Heart left ventricle (tissue), 16 donors: ENCODE measurements around the gene HSPA4L. TPM values are rescaled to one million over a fixed set of nuclear protein-coding genes. Genes with fewer than 3 reads are reported as not detected.

Source experiments
- ATAC-seq, 4 donors: fragments of 200-7000 bp; cut with Tn5 transposase; one replicate each; pipeline ENCODE4 v1.9.1; 2020 to 2022; ENCODE audit warnings: moderate library complexity in 4 of 4, mild to moderate bottlenecking in 3 of 4, moderate number of reproducible peaks in 1 of 4
- DNase-seq, 5 donors: peaks; one replicate each; pipeline ENCODE4 v3.0.0-alpha.2; 2020
- H3K27ac ChIP-seq, 12 donors: fragments of 200-600 bp; sonication (generic) in 4 of 12; one replicate each; pipeline versions ENCODE4 v1.5.0 to v1.8.0; 2016 to 2022; ENCODE audit warnings: mild to moderate bottlenecking in 2 of 12
- H3K27me3 ChIP-seq, 9 donors: fragments of 200-600 bp; sonication (generic) in 2 of 9; one replicate each; pipeline versions ENCODE4 v1.5.1 to v1.8.0; 2016 to 2022; ENCODE audit warnings: mild to moderate bottlenecking in 3 of 9
- H3K36me3 ChIP-seq, 9 donors: fragments of 200-600 bp; sonication (generic) in 2 of 9; one replicate each; pipeline versions ENCODE4 v1.5.0 to v1.8.0; 2018 to 2022; ENCODE audit warnings: mild to moderate bottlenecking in 2 of 9
- H3K4me1 ChIP-seq, 12 donors: fragments of 200-600 bp; sonication (generic) in 4 of 12; one replicate each; pipeline versions ENCODE4 v1.5.0 to v1.8.0; 2016 to 2022; ENCODE audit warnings: mild to moderate bottlenecking in 3 of 12
- H3K4me3 ChIP-seq, 12 donors: fragments of 200-600 bp; sonication (generic) in 4 of 12; one replicate each; pipeline versions ENCODE4 v1.5.0 to v1.8.0; 2017 to 2022; ENCODE audit warnings: mild to moderate bottlenecking in 9 of 12, moderate library complexity in 4 of 12
- H3K9me3 ChIP-seq, 12 donors: fragments of 200-600 bp; sonication (generic) in 4 of 12; one replicate each; pipeline versions ENCODE4 v1.5.0 to v1.8.0; 2016 to 2022; ENCODE audit warnings: mild to moderate bottlenecking in 1 of 12
- CTCF ChIP-seq, 12 donors: fragments of 200-600 bp; sonication (generic) in 4 of 12; IDR thresholded peaks; one replicate each; pipeline versions ENCODE4 v1.5.0 to v1.8.0; 2018 to 2022; ENCODE audit warnings: antibody characterized with exemption in 12 of 12, mild to moderate bottlenecking in 5 of 12
- POLR2A ChIP-seq, 2 donors: fragments of 450-650 bp; IDR thresholded peaks; one replicate each; pipeline ENCODE4 v1.6.1; 2017; ENCODE audit warnings: antibody characterized with exemption in 2 of 2, mild to moderate bottlenecking in 2 of 2, moderate library complexity in 2 of 2
- WGBS, 4 donors: extraction: QIAGEN DNeasy Blood & Tissue Kit in 2 of 4; methylation state at CpG; one replicate each; pipeline versions ENCODE4 v1.1.5 to v1.1.7; 2013 to 2018; 5-methylcytosine and 5-hydroxymethylcytosine counted together
- intact Hi-C, 10 donors: fragments of 100-400 bp; cut with DNase I; formaldehyde crosslinking; loops; one replicate each; pipeline versions ENCODE4 v1.11.1 to v1.14.2; 2022
- polyA plus RNA-seq, 2 donors: library from polyadenylated mRNA; stranded (reverse); fragments of 200-250 nt; gene quantifications; one replicate each; pipeline ENCODE4 v1.2.3, GENCODE V29; 2013
- total RNA-seq, 9 donors: library from RNA; depleted of rRNA in 2 of 9; stranded (reverse); fragments of >200 nt in 2 of 9; fragmentation: NEBNext Ultra II Directional in 3 of 9; extraction: Animal tissue kit (Norgen Biotek cat#: 25700) in 3 of 9; gene quantifications; one replicate each; pipeline versions ENCODE4 v1.1.0 to v1.2.4, GENCODE V29; 2016 to 2023
- donor health status: ischemic (EF 13 %, LVEDD 7.1; RV severe dilation, severe dysfunction).
- donor health status: healthy with polysubstance abuse.
- donor health status: DM: no; HTN: yes; CAD: no.
- donor health status: DM: no; HTN: no; CAD: no.
- donor health status: ischemic (EF 25% LVEDD 6.9; RV normal size, moderate dysfunction).
- donor health status: ischemic (EF 25% LVEDD 5.7; RV mildly dilated, moderate dysfunction).
- donor health status: healthy.
- donor health status: DM: yes; HTN: yes; CAD: no.
- donor health status: ischemic (EF 35%, LVEDD 5.7; RV mildly dilated, moderate dysfunction).
- donor health status: nonischemic (EF 11% LVEDD 7.7; RV severe dilation, severe dysfunction).
- donor health status: DM: yes; HTN: yes; CAD: no.
- donor health status: PGD.
- donor health status: ischemic (EF 29% LVEDD 5.4; RV normal size, mild dysfunction).
- donor health status: nonischemic (EF 23%, LVEDD 6.1; RV moderate dilation, normal function).

The HSPA4L gene
- total and polyA plus RNA-seq, 11 donors, result 1.3 to 22.9 (median 12.4) TPM

GRCh38 chr4:127737295-127737694 lies 44.8 kb upstream of the HSPA4L start:
- no peak for TF ChIP-seq POLR2A (IDR thresholded peaks at IDR 0.05)
- TF ChIP-seq CTCF (IDR thresholded peaks at IDR 0.05), result no peak
- no peak for DNase-seq
- intact Hi-C loops, result no loop called here

DNA sequence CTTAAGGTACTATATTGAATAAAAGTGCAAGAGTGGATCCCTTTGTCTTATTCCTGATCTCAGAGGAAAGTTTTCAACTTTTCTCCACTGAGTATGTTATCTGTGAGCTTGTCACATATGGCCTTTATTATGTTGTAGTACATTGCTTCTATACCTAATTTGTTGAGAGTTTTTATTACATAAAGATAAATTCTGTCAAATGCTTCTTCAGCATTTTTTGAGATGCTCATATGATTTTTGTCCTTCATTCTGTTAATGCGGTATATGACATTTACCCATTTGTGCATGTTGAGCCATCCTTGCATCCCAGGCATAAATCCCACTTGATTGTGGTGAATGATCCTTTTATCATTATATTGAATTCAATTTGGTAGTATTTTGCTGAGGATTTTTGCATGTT lies 40.9 kb upstream of the HSPA4L start:
- Histone ChIP-seq H3K9me3 (no peaks in the 10 kb centered on the region), H3K4me1 (no peaks in the 10 kb centered on the region), H3K4me3 (no peak overlapping the region), H3K27me3 (peaks cover 0 to 5% (median 0%) of the 10 kb centered on the region in 9 donors), H3K36me3 (no peaks in the 10 kb centered on the region), H3K27ac (no peak overlapping the region)
- ATAC-seq (no peak), DNase-seq (no peak)
- TF ChIP-seq POLR2A (IDR thresholded peaks at IDR 0.05), result no peak
- no peak for TF ChIP-seq CTCF (IDR thresholded peaks at IDR 0.05)
- WGBS, 4 donors, result 94 to 99% (median 97%) methylated on average over 1 of the region's 1 CpG
- intact Hi-C loops, result no loop called here

More at GRCh38 chr4:127737295-127737694, 44.8 kb upstream of the HSPA4L start:
- Histone ChIP-seq H3K4me3 (no peak overlapping the region), H3K4me1 (no peaks in the 10 kb centered on the region), H3K27me3 (peaks cover 0 to 5% (median 0%) of the 10 kb centered on the region in 9 donors), H3K36me3 (no peaks in the 10 kb centered on the region), H3K9me3 (no peaks in the 10 kb centered on the region), H3K27ac (no peak overlapping the region)
- no peak for ATAC-seq
- 41 to 60% (median 56%) methylated on average over 4 of the region's 4 CpGs for WGBS, 4 donors

- no peaks in the 10 kb centered on the region for H3K27me3 ChIP-seq
- WGBS, 4 donors, result 76 to 91% (median 85%) methylated on average over 4 of the region's 4 CpGs
- H3K4me3 ChIP-seq, result no peak overlapping the region
- H3K36me3 ChIP-seq, result no peaks in the 10 kb centered on the region
- no peak for TF ChIP-seq POLR2A (IDR thresholded peaks at IDR 0.05)
- no peak for TF ChIP-seq CTCF (IDR thresholded peaks at IDR 0.05)
- no peak overlapping the region for H3K27ac ChIP-seq
- H3K9me3 ChIP-seq, result peaks cover 0 to 26% (median 11%) of the 10 kb centered on the region in 12 donors
- intact Hi-C loops, result no loop called here
- no peak for DNase-seq
- no peak for ATAC-seq
- no peaks in the 10 kb centered on the region for H3K4me1 ChIP-seq
Measured at GRCh38 chr4:127747883-127748282, 34.2 kb upstream of the HSPA4L start.

- H3K36me3 ChIP-seq, result no peaks in the 10 kb centered on the region
- DNase-seq (no peak), ATAC-seq (no peak)
- WGBS, 4 donors, result 80 to 89% (median 84%) methylated on average over 2 of the region's 2 CpGs
- H3K27me3 ChIP-seq, result no peaks in the 10 kb centered on the region
- peaks cover 0 to 27% (median 11%) of the 10 kb centered on the region in 12 donors for H3K9me3 ChIP-seq
- TF ChIP-seq POLR2A (IDR thresholded peaks at IDR 0.05), result no peak
- no peak for TF ChIP-seq CTCF (IDR thresholded peaks at IDR 0.05)
- H3K4me3 ChIP-seq, result no peak overlapping the region
- intact Hi-C loops, result no loop called here
- no peaks in the 10 kb centered on the region for H3K4me1 ChIP-seq
- no peak overlapping the region for H3K27ac ChIP-seq
Measured at GRCh38 chr4:127748957-127749356, 33.2 kb upstream of the HSPA4L start.
